HCT116 (cell line): ENCODE data around the gene RUBCN. TPM values are rescaled to one million over a fixed set of nuclear protein-coding genes. Genes with fewer than 3 reads are reported as not detected.

Experiments used
- ATAC-seq: fragments of 200-7000 bp; cut with Tn5 transposase; 2 replicates; pipeline ENCODE4 v1.9.1; 2020; ENCODE audit warnings: mild to moderate bottlenecking, moderate library complexity
- BruUV-seq: library from RNA; stranded (reverse); fragments of 400-500 nt; replicated peaks from 2 replicates; lab custom pipeline; 2021; lab: Mats Ljungman, UMichigan
- CTCF ChIA-PET: fragments of 300-600 bp; sonication (Branson Sonifier 250); formaldehyde crosslinking; loops from one replicate; lab custom pipeline; 2021; ENCODE audit warnings: antibody characterized with exemption; lab: Charles Lee
- POLR2A ChIA-PET: fragments of 300-600, 350-600 bp; sonication (Branson Sonifier 250); formaldehyde crosslinking; loops from one replicate; lab custom pipeline; 2021; ENCODE audit warnings: antibody characterized with exemption; lab: Charles Lee
- RAD21 ChIA-PET, 2 experiments: fragments of 300-600 bp; sonication (Branson Sonifier 250); formaldehyde crosslinking; loops; one replicate each; lab custom pipeline; 2023; ENCODE audit warnings: low total read pairs in 2 of 2; ENCODE audit not compliant: uncharacterized antibody in 2 of 2, unreplicated experiment in 2 of 2, low non-redundant PET in 1 of 2; lab: Charles Lee
- DNase-seq: peaks from one replicate; pipeline ENCODE4 v3.0.0-alpha.2; 2010; ENCODE audit warnings: low read depth, low spot score
- H2AFZ ChIP-seq: fragments of 200-600 bp; shearing (Covaris generic), sonication (generic); 2 replicates; pipeline ENCODE4 v1.6.1; 2017; ENCODE audit warnings: low read depth, mixed run types, mixed read lengths, antibody characterized with exemption, low read length; ENCODE audit not compliant: poor library complexity, severe bottlenecking
- H3K27ac ChIP-seq: 2 replicates; pipeline ENCODE4 v1.5.1; 2012; ENCODE audit warnings: low read depth, low read length
- H3K27me3 ChIP-seq: fragments of 200-600 bp; sonication (generic); 2 replicates; pipeline ENCODE4 v1.6.1; 2016; ENCODE audit warnings: mixed run types, low read length, mixed read lengths; ENCODE audit not compliant: insufficient read depth
- H3K36me3 ChIP-seq, 2 experiments: fragments of 200-500 bp in 1 of 2; fragments of 200-600 bp in 1 of 2; sonication (Bioruptor generic) in 1 of 2; sonication (generic) in 1 of 2; 2 replicates each; pipeline versions ENCODE4 v1.5.1 to v1.6.1; 2014 to 2016; ENCODE audit warnings: low read length in 2 of 2, inconsistent platforms in 1 of 2, mixed read lengths in 1 of 2, mixed run types in 1 of 2; ENCODE audit not compliant: insufficient read depth in 2 of 2, control insufficient read depth in 1 of 2
- H3K4me1 ChIP-seq, 2 experiments: fragments of 200-600 bp in 1 of 2; sonication (generic) in 1 of 2; 2 replicates each; pipeline versions ENCODE4 v1.5.1 to v1.6.1; 2012 to 2017; ENCODE audit warnings: low read length in 2 of 2, inconsistent platforms in 1 of 2, mild to moderate bottlenecking in 1 of 2, mixed read lengths in 1 of 2, mixed run types in 1 of 2, moderate library complexity in 1 of 2; ENCODE audit not compliant: insufficient read depth in 2 of 2, control insufficient read depth in 1 of 2
- H3K4me2 ChIP-seq: fragments of 200-600 bp; sonication (generic); 2 replicates; pipeline ENCODE4 v1.6.1; 2017; ENCODE audit warnings: mixed run types, low read length, mixed read lengths
- H3K4me3 ChIP-seq, 2 experiments: fragments of 200-600 bp in 1 of 2; sonication (generic) in 1 of 2; replicated peaks in 1 of 2; 2 replicates each; pipeline ENCODE4 v1.5.1; 2011 to 2016; ENCODE audit warnings: low read length in 2 of 2, control low read depth in 1 of 2, low read depth in 1 of 2, mild to moderate bottlenecking in 1 of 2, mixed read lengths in 1 of 2, mixed run types in 1 of 2
- H3K79me2 ChIP-seq: fragments of 200-600 bp; sonication (generic); 2 replicates; pipeline ENCODE4 v1.6.1; 2017; ENCODE audit warnings: mild to moderate bottlenecking, mixed run types, low read length, moderate library complexity, mixed read lengths; ENCODE audit not compliant: insufficient read depth
- H3K9ac ChIP-seq: fragments of 200-600 bp; sonication (generic); 2 replicates; pipeline ENCODE4 v1.6.1; 2016; ENCODE audit warnings: low read length, mixed read lengths
- H3K9me2 ChIP-seq: fragments of 200-600 bp; sonication (generic), shearing (Covaris generic); 2 replicates; pipeline ENCODE4 v1.6.1; 2017; ENCODE audit warnings: mixed run types, mild to moderate bottlenecking, moderate library complexity; ENCODE audit not compliant: insufficient read depth
- H3K9me3 ChIP-seq, 2 experiments: fragments of 200-500 bp in 1 of 2; fragments of 200-600 bp in 1 of 2; sonication (Bioruptor generic) in 1 of 2; sonication (generic) in 1 of 2; 2 replicates each; pipeline ENCODE4 v1.6.1; 2014 to 2017; ENCODE audit warnings: low read length in 2 of 2, mixed read lengths in 2 of 2, inconsistent platforms in 1 of 2, low read depth in 1 of 2, mild to moderate bottlenecking in 1 of 2, mixed run types in 1 of 2, moderate library complexity in 1 of 2; ENCODE audit not compliant: control insufficient read depth in 1 of 2, insufficient read depth in 1 of 2
- H4K20me1 ChIP-seq: fragments of 200-600 bp; sonication (generic), shearing (Covaris generic); 2 replicates; pipeline ENCODE4 v1.6.1; 2017; ENCODE audit warnings: mixed run types, mild to moderate bottlenecking, moderate library complexity; ENCODE audit not compliant: insufficient read depth
- ATF3 ChIP-seq: IDR thresholded peaks from 2 replicates; pipeline ENCODE4 v1.6.1; 2012
- CBX3 ChIP-seq: IDR thresholded peaks from 2 replicates; pipeline ENCODE4 v1.6.1; 2012; ENCODE audit warnings: low read depth
- CEBPB ChIP-seq: IDR thresholded peaks from 2 replicates; pipeline ENCODE4 v1.6.1; 2012; ENCODE audit warnings: low read depth
- CTCF ChIP-seq, 3 experiments: fragments of 200-600 bp in 1 of 3; sonication (generic) in 1 of 3; IDR thresholded peaks in 2 of 3; conservative IDR thresholded peaks in 1 of 3; 2 replicates each; pipeline ENCODE4 v1.5.1; 2012 to 2017; ENCODE audit warnings: low read depth in 2 of 3, low read length in 2 of 3, antibody characterized with exemption in 1 of 3, borderline replicate concordance in 1 of 3, control low read depth in 1 of 3, mild to moderate bottlenecking in 1 of 3, mixed read lengths in 1 of 3, mixed run types in 1 of 3, moderate library complexity in 1 of 3; ENCODE audit not compliant: insufficient read depth in 1 of 3
- ELF1 ChIP-seq: IDR thresholded peaks from 2 replicates; pipeline ENCODE4 v1.6.1; 2012; ENCODE audit warnings: low read depth, borderline replicate concordance
- EZH2 ChIP-seq: fragments of 200-600 bp; sonication (generic); IDR thresholded peaks from 2 replicates; pipeline ENCODE4 v1.6.1; 2017; ENCODE audit warnings: antibody characterized with exemption, mixed run types
- EZH2phosphoT487 ChIP-seq: fragments of 200-600 bp; IDR thresholded peaks from 2 replicates; pipeline ENCODE4 v1.6.1; 2018; ENCODE audit warnings: antibody characterized with exemption, borderline replicate concordance
- JUND ChIP-seq: IDR thresholded peaks from 2 replicates; pipeline ENCODE4 v1.6.1; 2012
- POLR2A ChIP-seq: IDR thresholded peaks from 2 replicates; pipeline ENCODE4 v1.7.0; 2011; ENCODE audit warnings: borderline replicate concordance; ENCODE audit not compliant: insufficient read depth, insufficient read length; ENCODE audit errors: extremely low read depth
- POLR2AphosphoS5 ChIP-seq: IDR thresholded peaks from 2 replicates; pipeline ENCODE4 v1.6.1; 2011; ENCODE audit warnings: mild to moderate bottlenecking, low read depth, low read length, moderate library complexity
- RAD21 ChIP-seq: IDR thresholded peaks from 2 replicates; pipeline ENCODE4 v1.6.1; 2012; ENCODE audit warnings: low read depth, mild to moderate bottlenecking
- SIN3A ChIP-seq: IDR thresholded peaks from 2 replicates; pipeline ENCODE4 v1.6.1; 2012; ENCODE audit warnings: low read depth
- SRF ChIP-seq: IDR thresholded peaks from 2 replicates; pipeline ENCODE4 v1.6.1; 2012; ENCODE audit warnings: low read depth
- TCF7L2 ChIP-seq: IDR thresholded peaks from 2 replicates; pipeline ENCODE4 v1.7.0; 2011; ENCODE audit warnings: borderline replicate concordance, inconsistent platforms; ENCODE audit not compliant: insufficient read depth, insufficient read length; ENCODE audit errors: extremely low read depth
- ZFX ChIP-seq: fragments of 450-650 bp; IDR thresholded peaks from 2 replicates; pipeline ENCODE4 v1.6.1; 2017
- ZNF274 ChIP-seq: fragments of 200-500 bp; sonication (Bioruptor generic); IDR thresholded peaks from 2 replicates; pipeline ENCODE4 v1.6.1; 2014; ENCODE audit warnings: mild to moderate bottlenecking, low read depth, low read length, inconsistent platforms
- intact Hi-C: fragments of 100-400 bp; cut with micrococcal nuclease; formaldehyde crosslinking; loops from 2 replicates; pipeline ENCODE4 v1.10.0; 2022
- total RNA-seq: library from RNA; stranded (reverse); gene quantifications from one replicate; pipeline ENCODE4 v1.2.1, GENCODE V29; 2021; ENCODE audit not compliant: unreplicated experiment
- TF ChIP-seq, protein P1 (sequence below): IDR thresholded peaks from 2 replicates; pipeline ENCODE4 v1.6.1; 2011; ENCODE audit warnings: mild to moderate bottlenecking, low read length, moderate library complexity; ENCODE audit not compliant: insufficient replicate concordance; ENCODE audit errors: extremely low read depth
- TF ChIP-seq, protein P2 (sequence below): IDR thresholded peaks from 2 replicates; pipeline ENCODE4 v1.6.1; 2012; ENCODE audit warnings: low read depth
- TF ChIP-seq, protein P3 (sequence below): IDR thresholded peaks from 2 replicates; pipeline ENCODE4 v1.6.1; 2012

RUBCN gene
- total RNA-seq, 1 experiment from 2014 or later: 21.4 TPM

GRCh38 chr3:197685546-197685945, 51.2 kb downstream of the RUBCN start:
- POLR2A ChIA-PET: no interaction called here
- H4K20me1 ChIP-seq: no peaks in the 10 kb centered on the region
- H3K36me3 ChIP-seq: peaks cover 9 to 11% of the 10 kb centered on the region in 2 experiments; a peak in 2 of 4 replicates

More at GRCh38 chr3:197685546-197685945, 51.2 kb downstream of the RUBCN start:
- Histone ChIP-seq H3K27me3 (no peaks in the 10 kb centered on the region), H3K27ac (no peak overlapping the region), H3K9ac (no peak overlapping the region), H3K4me1 (no peaks in the 10 kb centered on the region), H3K9me3 (no peaks in the 10 kb centered on the region), H3K4me3 (no peak overlapping the region), H2AFZ (no peak overlapping the region), H3K79me2 (no peaks in the 10 kb centered on the region), H3K9me2 (no peaks in the 10 kb centered on the region), H3K4me2 (no peak overlapping the region)
- intact Hi-C loops: loop anchor here (10.0 kb wide), 1 partner anchor 109 kb away; the partner anchor contains the start of gene LRCH3
- ChIA-PET CTCF (no interaction called here), RAD21 (no interaction called here)
- no peak for ATAC-seq
- TF ChIP-seq, protein P1, sequence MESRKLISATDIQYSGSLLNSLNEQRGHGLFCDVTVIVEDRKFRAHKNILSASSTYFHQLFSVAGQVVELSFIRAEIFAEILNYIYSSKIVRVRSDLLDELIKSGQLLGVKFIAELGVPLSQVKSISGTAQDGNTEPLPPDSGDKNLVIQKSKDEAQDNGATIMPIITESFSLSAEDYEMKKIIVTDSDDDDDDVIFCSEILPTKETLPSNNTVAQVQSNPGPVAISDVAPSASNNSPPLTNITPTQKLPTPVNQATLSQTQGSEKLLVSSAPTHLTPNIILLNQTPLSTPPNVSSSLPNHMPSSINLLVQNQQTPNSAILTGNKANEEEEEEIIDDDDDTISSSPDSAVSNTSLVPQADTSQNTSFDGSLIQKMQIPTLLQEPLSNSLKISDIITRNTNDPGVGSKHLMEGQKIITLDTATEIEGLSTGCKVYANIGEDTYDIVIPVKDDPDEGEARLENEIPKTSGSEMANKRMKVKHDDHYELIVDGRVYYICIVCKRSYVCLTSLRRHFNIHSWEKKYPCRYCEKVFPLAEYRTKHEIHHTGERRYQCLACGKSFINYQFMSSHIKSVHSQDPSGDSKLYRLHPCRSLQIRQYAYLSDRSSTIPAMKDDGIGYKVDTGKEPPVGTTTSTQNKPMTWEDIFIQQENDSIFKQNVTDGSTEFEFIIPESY: no peak
- TF ChIP-seq POLR2A (no peak), TCF7L2 (no peak), ZFX (no peak), ZNF274 (no peak), EZH2phosphoT487 (no peak), CBX3 (no peak), POLR2AphosphoS5 (no peak), JUND (no peak), CTCF (IDR thresholded peaks at IDR 0.05 in 2 of 3, conservative IDR thresholded peaks at IDR 0.05 in 1 of 3; ENCODE audit: borderline replicate concordance in 1 of 3, insufficient read depth in 1 of 3, low read depth in 2 of 3, low read length in 2 of 3) (no peak), SRF (no peak), ELF1 (no peak), EZH2 (no peak), CEBPB (no peak), RAD21 (no peak), SIN3A (no peak), ATF3 (no peak)
- TF ChIP-seq, protein P2, sequence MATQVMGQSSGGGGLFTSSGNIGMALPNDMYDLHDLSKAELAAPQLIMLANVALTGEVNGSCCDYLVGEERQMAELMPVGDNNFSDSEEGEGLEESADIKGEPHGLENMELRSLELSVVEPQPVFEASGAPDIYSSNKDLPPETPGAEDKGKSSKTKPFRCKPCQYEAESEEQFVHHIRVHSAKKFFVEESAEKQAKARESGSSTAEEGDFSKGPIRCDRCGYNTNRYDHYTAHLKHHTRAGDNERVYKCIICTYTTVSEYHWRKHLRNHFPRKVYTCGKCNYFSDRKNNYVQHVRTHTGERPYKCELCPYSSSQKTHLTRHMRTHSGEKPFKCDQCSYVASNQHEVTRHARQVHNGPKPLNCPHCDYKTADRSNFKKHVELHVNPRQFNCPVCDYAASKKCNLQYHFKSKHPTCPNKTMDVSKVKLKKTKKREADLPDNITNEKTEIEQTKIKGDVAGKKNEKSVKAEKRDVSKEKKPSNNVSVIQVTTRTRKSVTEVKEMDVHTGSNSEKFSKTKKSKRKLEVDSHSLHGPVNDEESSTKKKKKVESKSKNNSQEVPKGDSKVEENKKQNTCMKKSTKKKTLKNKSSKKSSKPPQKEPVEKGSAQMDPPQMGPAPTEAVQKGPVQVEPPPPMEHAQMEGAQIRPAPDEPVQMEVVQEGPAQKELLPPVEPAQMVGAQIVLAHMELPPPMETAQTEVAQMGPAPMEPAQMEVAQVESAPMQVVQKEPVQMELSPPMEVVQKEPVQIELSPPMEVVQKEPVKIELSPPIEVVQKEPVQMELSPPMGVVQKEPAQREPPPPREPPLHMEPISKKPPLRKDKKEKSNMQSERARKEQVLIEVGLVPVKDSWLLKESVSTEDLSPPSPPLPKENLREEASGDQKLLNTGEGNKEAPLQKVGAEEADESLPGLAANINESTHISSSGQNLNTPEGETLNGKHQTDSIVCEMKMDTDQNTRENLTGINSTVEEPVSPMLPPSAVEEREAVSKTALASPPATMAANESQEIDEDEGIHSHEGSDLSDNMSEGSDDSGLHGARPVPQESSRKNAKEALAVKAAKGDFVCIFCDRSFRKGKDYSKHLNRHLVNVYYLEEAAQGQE: no peak
- TF ChIP-seq, protein P3, sequence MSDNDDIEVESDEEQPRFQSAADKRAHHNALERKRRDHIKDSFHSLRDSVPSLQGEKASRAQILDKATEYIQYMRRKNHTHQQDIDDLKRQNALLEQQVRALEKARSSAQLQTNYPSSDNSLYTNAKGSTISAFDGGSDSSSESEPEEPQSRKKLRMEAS: no peak
- no peak for DNase-seq
- BruUV-seq: no TSS peak
